Measurements from ENCODE around the gene COL24A1. TPM values are rescaled to one million over a fixed set of nuclear protein-coding genes. Genes with fewer than 3 reads are reported as not detected.
"Not testable (repeated sequence)": the region's sequence is repeated elsewhere in the genome, so short reads cannot be mapped to it uniquely, and the experiment has no call there.

Gene COL24A1
- total RNA-seq, 6 donors from 2014 or later: 0.30 to 2.1 (median 0.68) TPM

DNA sequence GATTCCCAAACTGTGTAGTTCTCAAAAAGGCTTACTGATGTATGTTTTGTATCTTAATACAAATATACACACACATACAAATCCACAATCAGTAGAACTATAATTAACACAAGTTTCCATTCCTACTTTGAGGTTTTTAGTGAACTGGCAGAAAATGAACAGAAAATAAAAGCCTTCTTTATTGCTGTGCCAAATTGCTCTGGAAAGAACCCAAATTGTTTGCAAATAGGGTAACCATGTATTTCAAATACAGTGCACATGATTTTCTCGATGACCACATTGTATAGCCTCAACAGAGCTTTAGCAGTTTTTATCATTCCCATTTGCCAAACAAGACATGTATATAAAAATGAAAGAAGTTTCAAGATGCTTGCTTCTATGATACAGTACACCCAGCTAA is 173.3 kb downstream of the COL24A1 start:
- ATAC-seq (ENCODE audit: low FRiP score in 2 of 2): no peak
- WGBS, 2 donors: 61 to 66% methylated on average over 1 of the region's 1 CpG
- Histone ChIP-seq H3K4me1 (no peaks in the 10 kb centered on the region), H3K27ac (no peak overlapping the region), H3K9me3 (no peaks in the 10 kb centered on the region), H3K36me3 (no peaks in the 10 kb centered on the region), H3K27me3 (no peaks in the 10 kb centered on the region), H3K4me3 (no peak overlapping the region)
- DNase-seq: no peak
- TF ChIP-seq EP300 (IDR thresholded peaks at IDR 0.05) (no peak), POLR2AphosphoS5 (IDR thresholded peaks at IDR 0.05) (no peak), POLR2A (IDR thresholded peaks at IDR 0.05) (no peak)
- TF ChIP-seq, protein P1, sequence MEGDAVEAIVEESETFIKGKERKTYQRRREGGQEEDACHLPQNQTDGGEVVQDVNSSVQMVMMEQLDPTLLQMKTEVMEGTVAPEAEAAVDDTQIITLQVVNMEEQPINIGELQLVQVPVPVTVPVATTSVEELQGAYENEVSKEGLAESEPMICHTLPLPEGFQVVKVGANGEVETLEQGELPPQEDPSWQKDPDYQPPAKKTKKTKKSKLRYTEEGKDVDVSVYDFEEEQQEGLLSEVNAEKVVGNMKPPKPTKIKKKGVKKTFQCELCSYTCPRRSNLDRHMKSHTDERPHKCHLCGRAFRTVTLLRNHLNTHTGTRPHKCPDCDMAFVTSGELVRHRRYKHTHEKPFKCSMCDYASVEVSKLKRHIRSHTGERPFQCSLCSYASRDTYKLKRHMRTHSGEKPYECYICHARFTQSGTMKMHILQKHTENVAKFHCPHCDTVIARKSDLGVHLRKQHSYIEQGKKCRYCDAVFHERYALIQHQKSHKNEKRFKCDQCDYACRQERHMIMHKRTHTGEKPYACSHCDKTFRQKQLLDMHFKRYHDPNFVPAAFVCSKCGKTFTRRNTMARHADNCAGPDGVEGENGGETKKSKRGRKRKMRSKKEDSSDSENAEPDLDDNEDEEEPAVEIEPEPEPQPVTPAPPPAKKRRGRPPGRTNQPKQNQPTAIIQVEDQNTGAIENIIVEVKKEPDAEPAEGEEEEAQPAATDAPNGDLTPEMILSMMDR (IDR thresholded peaks at IDR 0.05): no peak

DNA sequence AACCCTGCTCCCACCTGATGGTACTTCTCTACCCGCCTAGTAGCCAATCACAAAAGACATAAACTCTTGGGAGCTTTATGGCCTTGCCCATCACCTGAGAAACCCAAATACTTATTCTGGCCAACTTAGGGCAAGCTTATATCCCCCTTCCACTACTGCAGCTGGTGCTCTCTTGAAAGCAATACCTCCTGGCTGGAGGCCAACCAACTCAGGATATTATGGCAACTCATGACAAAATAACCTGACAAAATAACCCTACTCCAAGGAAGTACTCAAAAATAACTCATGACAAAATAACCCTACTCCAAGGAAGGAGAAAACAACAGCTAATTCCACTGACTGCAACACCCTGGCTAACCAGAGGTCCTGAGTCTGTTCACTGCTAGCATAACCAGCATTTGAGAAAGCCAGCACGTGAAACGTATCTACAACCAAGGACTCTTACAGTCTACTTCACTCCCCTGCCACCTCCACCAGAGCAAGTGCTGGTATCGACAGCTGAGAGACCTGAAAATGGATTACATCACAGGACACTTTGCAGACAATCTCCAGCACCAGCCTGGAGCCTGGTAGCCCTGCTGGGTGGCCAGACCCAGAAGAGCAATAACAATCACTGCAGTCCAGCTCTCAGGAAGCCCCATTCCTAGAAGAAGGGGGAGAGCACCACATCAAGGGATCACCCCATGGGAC is 179.9 kb downstream of the COL24A1 start:
- Histone ChIP-seq H3K9me3 (no peaks in the 10 kb centered on the region), H3K4me3 (no peak overlapping the region), H3K4me1 (no peaks in the 10 kb centered on the region), H3K27me3 (no peaks in the 10 kb centered on the region), H3K27ac (no peak overlapping the region), H3K36me3 (no peaks in the 10 kb centered on the region)
- no peak for DNase-seq
- ATAC-seq (ENCODE audit: low FRiP score in 2 of 2): no peak
- 83 to 86% methylated on average over 4 of the region's 4 CpGs for WGBS, 2 donors
- TF ChIP-seq, protein P1 (IDR thresholded peaks at IDR 0.05): no peak
- TF ChIP-seq POLR2AphosphoS5 (IDR thresholded peaks at IDR 0.05) (no peak), EP300 (IDR thresholded peaks at IDR 0.05) (no peak), POLR2A (IDR thresholded peaks at IDR 0.05) (no peak)

GRCh38 chr1:85975912-85976371 is 180.6 kb downstream of the COL24A1 start:
- Histone ChIP-seq H3K9me3 (no peaks in the 10 kb centered on the region), H3K27ac (no peak overlapping the region), H3K36me3 (no peaks in the 10 kb centered on the region), H3K27me3 (no peaks in the 10 kb centered on the region), H3K4me3 (no peak overlapping the region), H3K4me1 (no peaks in the 10 kb centered on the region)
- no peak for TF ChIP-seq POLR2AphosphoS5 (IDR thresholded peaks at IDR 0.05)
- TF ChIP-seq, protein P1 (IDR thresholded peaks at IDR 0.05): no peak
- no peak for TF ChIP-seq POLR2A (IDR thresholded peaks at IDR 0.05)
- TF ChIP-seq EP300 (IDR thresholded peaks at IDR 0.05): no peak
- WGBS, 2 donors: 79 to 84% methylated on average over 5 of the region's 5 CpGs
- DNase-seq (no peak), ATAC-seq (ENCODE audit: low FRiP score in 2 of 2) (no peak)

GRCh38 chr1:85962457-85962856 is 194.1 kb downstream of the COL24A1 start:
- no peaks in the 10 kb centered on the region for H3K9me3 ChIP-seq
- H3K27me3 ChIP-seq: no peaks in the 10 kb centered on the region
- DNase-seq (no peak), ATAC-seq (ENCODE audit: low FRiP score in 2 of 2) (no peak)
- H3K27ac ChIP-seq: no peak overlapping the region
- H3K4me3 ChIP-seq: no peak overlapping the region
- TF ChIP-seq POLR2AphosphoS5 (IDR thresholded peaks at IDR 0.05) (no peak), POLR2A (IDR thresholded peaks at IDR 0.05) (no peak), EP300 (IDR thresholded peaks at IDR 0.05) (no peak)
- TF ChIP-seq, protein P1 (IDR thresholded peaks at IDR 0.05): no peak
- 90 to 95% methylated on average over 2 of the region's 2 CpGs for WGBS, 2 donors
- H3K4me1 ChIP-seq: no peaks in the 10 kb centered on the region
- H3K36me3 ChIP-seq: no peaks in the 10 kb centered on the region

GRCh38 chr1:85957760-85958159 is 198.8 kb downstream of the COL24A1 start:
- 74 to 85% methylated on average over 2 of the region's 2 CpGs for WGBS, 2 donors
- no peak for ATAC-seq (ENCODE audit: low FRiP score in 2 of 2)

GRCh38 chr1:85955218-85955617 is 201.4 kb downstream of the COL24A1 start:
- H3K36me3 ChIP-seq; H3K9me3 ChIP-seq; DNase-seq; ATAC-seq (ENCODE audit: low FRiP score in 2 of 2); H3K27ac ChIP-seq; H3K4me1 ChIP-seq; H3K4me3 ChIP-seq; H3K27me3 ChIP-seq: not testable (repeated sequence)
- WGBS, 2 donors: 88 to 93% methylated on average over 6 to 7 of the region's 7 CpGs

More at GRCh38 chr1:85957760-85958159, 198.8 kb downstream of the COL24A1 start:
- DNase-seq: no peak
- Histone ChIP-seq H3K9me3 (no peaks in the 10 kb centered on the region), H3K4me1 (no peaks in the 10 kb centered on the region), H3K27ac (no peak overlapping the region), H3K27me3 (no peaks in the 10 kb centered on the region), H3K4me3 (no peak overlapping the region), H3K36me3 (no peaks in the 10 kb centered on the region)
- TF ChIP-seq EP300 (IDR thresholded peaks at IDR 0.05): no peak
- TF ChIP-seq POLR2AphosphoS5 (IDR thresholded peaks at IDR 0.05): no peak
- TF ChIP-seq POLR2A (IDR thresholded peaks at IDR 0.05): no peak
- TF ChIP-seq, protein P1 (IDR thresholded peaks at IDR 0.05): no peak

Data from upper lobe of left lung (tissue), 6 donors.